Endothelial cell of umbilical vein (primary cell): ENCODE data around the gene MSANTD2.

ENCODE experiments used
- CTCF ChIP-seq, 2 donors: IDR thresholded peaks; 1 replicate in 1 of 2; 2 replicates in 1 of 2; pipeline ENCODE4 v1.5.1; 2011; ENCODE audit warnings: low read length in 2 of 2, mild to moderate bottlenecking in 2 of 2, moderate library complexity in 2 of 2, control low read depth in 1 of 2, inconsistent platforms in 1 of 2, low read depth in 1 of 2; ENCODE audit not compliant: insufficient read depth in 1 of 2; ENCODE audit errors: extremely low read depth in 1 of 2
- MYC ChIP-seq: IDR thresholded peaks from one replicate; pipeline ENCODE4 v1.6.1; 2011; ENCODE audit warnings: mild to moderate bottlenecking, low read depth, low read length
- POLR2A ChIP-seq: IDR thresholded peaks from 2 replicates; pipeline ENCODE4 v1.6.1; 2012; ENCODE audit warnings: low read depth, mild to moderate bottlenecking, control low read depth, low read length

GRCh38 chr11:124748481-124749343, 51.5 kb downstream of the MSANTD2 start:
- TF ChIP-seq CTCF (IDR thresholded peaks at IDR 0.05; ENCODE audit: extremely low read depth in 1 of 2, insufficient read depth in 1 of 2, low read depth in 1 of 2, low read length in 2 of 2): no peak
- peak; percentile 32 for TF ChIP-seq MYC
- peak; percentile 16 for TF ChIP-seq POLR2A
